Transverse colon (tissue), 4 donors: Measurements from ENCODE around the gene PIGU. TPM values are rescaled to one million over a fixed set of nuclear protein-coding genes. Genes with fewer than 3 reads are reported as not detected.

Source experiments
- DNase-seq: peaks from one replicate; pipeline ENCODE4 v3.0.0-alpha.2; 2019
- H3K27ac ChIP-seq, 4 donors: fragments of 200-600 bp; sonication (generic); 2 replicates each; pipeline ENCODE4 v1.5.1; 2016 to 2018; ENCODE audit warnings: inconsistent platforms in 4 of 4
- H3K27me3 ChIP-seq: fragments of 200-600 bp; sonication (generic); 2 replicates; pipeline ENCODE4 v1.5.1; 2017; ENCODE audit warnings: inconsistent platforms
- H3K36me3 ChIP-seq, 4 donors: fragments of 200-600 bp; sonication (generic); 2 replicates each; pipeline ENCODE4 v1.5.1; 2017 to 2019; ENCODE audit warnings: inconsistent platforms in 4 of 4
- H3K4me1 ChIP-seq, 4 donors: fragments of 200-600 bp; sonication (generic); 2 replicates each; pipeline ENCODE4 v1.5.1; 2017 to 2020; ENCODE audit warnings: inconsistent platforms in 4 of 4
- H3K4me3 ChIP-seq, 4 donors: fragments of 200-600 bp; sonication (generic); 1 replicate in 1 of 4; 2 replicates in 3 of 4; pipeline versions ENCODE4 v1.5.1 to v1.6.1; 2017 to 2019; ENCODE audit warnings: inconsistent platforms in 4 of 4
- H3K9me3 ChIP-seq, 2 donors: fragments of 200-600 bp; sonication (generic); 2 replicates each; pipeline ENCODE4 v1.5.1; 2017 to 2019; ENCODE audit warnings: inconsistent platforms in 2 of 2
- EP300 ChIP-seq: sonication (generic); formaldehyde crosslinking; IDR thresholded peaks from one replicate; pipeline ENCODE4 v1.6.1; 2017; ENCODE audit warnings: antibody characterized with exemption, low read depth
- POLR2A ChIP-seq: fragments of 450-650 bp; IDR thresholded peaks from one replicate; pipeline ENCODE4 v1.6.1; 2016; ENCODE audit warnings: antibody characterized with exemption, mild to moderate bottlenecking, moderate library complexity
- POLR2AphosphoS5 ChIP-seq, 3 donors: sonication (generic); formaldehyde crosslinking; IDR thresholded peaks; one replicate each; pipeline ENCODE4 v1.6.1; 2016; ENCODE audit warnings: antibody characterized with exemption in 3 of 3
- WGBS, 2 donors: methylation state at CpG; one replicate each; pipeline ENCODE4 v1.1.5; 2018; ENCODE audit warnings: low coverage in 1 of 2; 5-methylcytosine and 5-hydroxymethylcytosine counted together
- in situ Hi-C, 4 donors: fragments of 200-750 bp; cut with MboI; loops; one replicate each; pipeline versions ENCODE4 v1.15.0 to v1.15.1; 2017; ENCODE audit warnings: low sequenced_read_pairs in 3 of 4, low pct_ligation_motif_present in 1 of 4, low pct_unique_long_range_greater_than_20kb in 1 of 4
- intact Hi-C: fragments of 100-400 bp; cut with DNase I; formaldehyde crosslinking; loops from one replicate; pipeline ENCODE4 v1.15.1; 2023; ENCODE audit warnings: low total_unique reads
- total RNA-seq, 4 donors: library from RNA; depleted of rRNA; stranded (reverse); fragments of >200 nt; gene quantifications; one replicate each; pipeline ENCODE4 v1.1.0, GENCODE V29; 2016
- TF ChIP-seq, protein P1 (sequence below), 5 experiments: fragments of 200-600 bp in 3 of 5; fragments of 450-650 bp in 2 of 5; sonication (generic) in 3 of 5; IDR thresholded peaks; 1 replicate in 2 of 5; 2 replicates in 3 of 5; pipeline ENCODE4 v1.5.1; 2016 to 2017; ENCODE audit warnings: antibody characterized with exemption in 5 of 5, inconsistent platforms in 3 of 5, mild to moderate bottlenecking in 2 of 5, moderate library complexity in 1 of 5

Gene PIGU
- total RNA-seq, 4 donors from 2014 or later, result 4.1 to 28.7 (median 16.8) TPM

DNA sequence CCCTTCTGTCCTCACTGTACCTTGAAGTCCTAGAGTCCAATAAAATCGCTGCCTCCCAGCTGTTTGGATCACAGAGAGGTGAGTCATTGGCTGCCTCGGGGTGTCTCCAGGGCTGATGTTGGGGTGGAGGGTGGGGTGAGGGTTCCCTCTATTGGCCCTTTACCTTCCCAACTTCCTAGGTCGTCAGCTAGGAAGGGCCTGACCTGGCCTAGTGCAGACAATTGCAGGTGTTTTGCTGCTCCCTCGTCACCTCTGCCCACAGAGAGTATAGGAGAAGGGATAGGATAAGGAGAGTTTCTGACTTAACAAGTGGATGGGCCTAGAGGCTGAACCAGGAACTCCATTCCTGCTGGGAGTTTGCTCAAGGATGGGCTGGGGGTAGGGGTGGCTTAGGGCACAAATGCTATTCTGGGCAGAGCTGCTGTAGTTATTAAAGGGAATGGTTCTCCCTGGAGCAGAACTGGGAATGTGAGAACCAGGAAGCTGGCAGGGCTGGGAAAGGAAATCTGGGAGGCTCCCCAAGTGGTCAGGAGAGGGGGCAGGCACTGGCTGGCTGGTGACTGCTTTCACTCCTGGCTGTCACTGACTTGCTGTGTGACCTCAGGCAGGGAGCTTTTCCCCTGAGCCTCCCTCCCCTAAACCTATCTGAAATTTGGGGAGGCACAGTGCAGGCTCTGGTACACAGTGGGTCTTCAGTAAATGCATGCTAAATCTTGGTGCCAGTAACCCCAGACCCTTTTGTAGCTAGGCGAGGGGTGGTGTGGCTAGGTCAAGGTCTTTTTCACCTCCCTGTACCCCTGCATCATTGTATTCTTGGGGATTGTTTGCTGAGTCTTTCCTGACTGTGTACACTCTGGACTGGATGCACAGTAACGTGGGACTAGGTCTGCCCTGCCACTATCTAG is 28.8 kb upstream of the PIGU start:
- Histone ChIP-seq H3K4me3 (peak overlapping the region in 2 of 4 donors; percentile 69 to 80), H3K36me3 (no peaks in the 10 kb centered on the region), H3K27ac (peak overlapping the region; percentile 98 to 100 (median 100)), H3K4me1 (peaks cover 21 to 54% (median 45%) of the 10 kb centered on the region in 4 donors), H3K27me3 (no peaks in the 10 kb centered on the region), H3K9me3 (no peaks in the 10 kb centered on the region)
- WGBS, 2 donors, result 27 to 34% methylated on average over 3 to 6 of the region's 6 CpGs
- in situ Hi-C loops (loop anchor here in 3 of 4 donors (25.0 kb wide), 2 partner anchors 143 to 393 kb away; partner anchors contain the start of genes MAP1LC3A (in 2 of the 3) and AHCY (in 1 of the 3)), intact Hi-C loops (no loop called here)
- DNase-seq, result peak; percentile 67
- TF ChIP-seq, protein P1, sequence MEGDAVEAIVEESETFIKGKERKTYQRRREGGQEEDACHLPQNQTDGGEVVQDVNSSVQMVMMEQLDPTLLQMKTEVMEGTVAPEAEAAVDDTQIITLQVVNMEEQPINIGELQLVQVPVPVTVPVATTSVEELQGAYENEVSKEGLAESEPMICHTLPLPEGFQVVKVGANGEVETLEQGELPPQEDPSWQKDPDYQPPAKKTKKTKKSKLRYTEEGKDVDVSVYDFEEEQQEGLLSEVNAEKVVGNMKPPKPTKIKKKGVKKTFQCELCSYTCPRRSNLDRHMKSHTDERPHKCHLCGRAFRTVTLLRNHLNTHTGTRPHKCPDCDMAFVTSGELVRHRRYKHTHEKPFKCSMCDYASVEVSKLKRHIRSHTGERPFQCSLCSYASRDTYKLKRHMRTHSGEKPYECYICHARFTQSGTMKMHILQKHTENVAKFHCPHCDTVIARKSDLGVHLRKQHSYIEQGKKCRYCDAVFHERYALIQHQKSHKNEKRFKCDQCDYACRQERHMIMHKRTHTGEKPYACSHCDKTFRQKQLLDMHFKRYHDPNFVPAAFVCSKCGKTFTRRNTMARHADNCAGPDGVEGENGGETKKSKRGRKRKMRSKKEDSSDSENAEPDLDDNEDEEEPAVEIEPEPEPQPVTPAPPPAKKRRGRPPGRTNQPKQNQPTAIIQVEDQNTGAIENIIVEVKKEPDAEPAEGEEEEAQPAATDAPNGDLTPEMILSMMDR (IDR thresholded peaks at IDR 0.05), result peak; percentile 10 to 76 (median 26)
- TF ChIP-seq POLR2AphosphoS5 (IDR thresholded peaks at IDR 0.05) (peak in 1 of 3 donors; percentile 8), EP300 (no peak), POLR2A (peak; percentile 66)

DNA sequence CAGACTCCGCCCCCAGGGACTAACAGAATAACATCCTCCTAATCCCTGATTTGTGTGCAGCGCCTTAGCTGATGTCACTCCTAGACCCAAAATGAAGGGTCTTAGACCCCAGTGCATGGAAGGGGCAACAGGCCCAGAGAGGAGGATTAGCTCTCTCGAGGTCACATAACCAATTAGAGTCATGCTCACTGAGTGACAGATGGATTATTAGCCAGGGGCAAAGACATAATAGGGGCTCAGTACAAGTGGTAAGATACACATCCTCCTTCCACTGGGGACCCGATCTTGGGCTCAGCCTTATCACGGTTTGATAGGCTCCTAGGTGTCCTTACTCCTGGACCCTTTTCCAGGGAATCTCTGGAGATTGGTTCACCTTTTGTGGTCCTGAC is 28.1 kb upstream of the PIGU start:
- H3K27ac ChIP-seq, result peak overlapping the region; percentile 98 to 100 (median 100)
- WGBS, 2 donors, result 8 to 48% methylated on average over 2 to 5 of the region's 5 CpGs
- in situ Hi-C loops, result loop anchor here in 3 of 4 donors (25.0 kb wide), 2 partner anchors 143 to 393 kb away; partner anchors contain the start of genes MAP1LC3A (in 2 of the 3) and AHCY (in 1 of the 3)
- no peaks in the 10 kb centered on the region for H3K9me3 ChIP-seq
- intact Hi-C loops, result no loop called here
- TF ChIP-seq EP300 (no peak), POLR2AphosphoS5 (IDR thresholded peaks at IDR 0.05) (no peak), POLR2A (no peak)
- TF ChIP-seq, protein P1 (IDR thresholded peaks at IDR 0.05), result no peak
- no peaks in the 10 kb centered on the region for H3K36me3 ChIP-seq
- no peaks in the 10 kb centered on the region for H3K27me3 ChIP-seq
- H3K4me1 ChIP-seq, result peaks cover 16 to 47% (median 38%) of the 10 kb centered on the region in 4 donors
- peak overlapping the region; percentile 69 to 97 (median 78) for H3K4me3 ChIP-seq
- no peak for DNase-seq

DNA sequence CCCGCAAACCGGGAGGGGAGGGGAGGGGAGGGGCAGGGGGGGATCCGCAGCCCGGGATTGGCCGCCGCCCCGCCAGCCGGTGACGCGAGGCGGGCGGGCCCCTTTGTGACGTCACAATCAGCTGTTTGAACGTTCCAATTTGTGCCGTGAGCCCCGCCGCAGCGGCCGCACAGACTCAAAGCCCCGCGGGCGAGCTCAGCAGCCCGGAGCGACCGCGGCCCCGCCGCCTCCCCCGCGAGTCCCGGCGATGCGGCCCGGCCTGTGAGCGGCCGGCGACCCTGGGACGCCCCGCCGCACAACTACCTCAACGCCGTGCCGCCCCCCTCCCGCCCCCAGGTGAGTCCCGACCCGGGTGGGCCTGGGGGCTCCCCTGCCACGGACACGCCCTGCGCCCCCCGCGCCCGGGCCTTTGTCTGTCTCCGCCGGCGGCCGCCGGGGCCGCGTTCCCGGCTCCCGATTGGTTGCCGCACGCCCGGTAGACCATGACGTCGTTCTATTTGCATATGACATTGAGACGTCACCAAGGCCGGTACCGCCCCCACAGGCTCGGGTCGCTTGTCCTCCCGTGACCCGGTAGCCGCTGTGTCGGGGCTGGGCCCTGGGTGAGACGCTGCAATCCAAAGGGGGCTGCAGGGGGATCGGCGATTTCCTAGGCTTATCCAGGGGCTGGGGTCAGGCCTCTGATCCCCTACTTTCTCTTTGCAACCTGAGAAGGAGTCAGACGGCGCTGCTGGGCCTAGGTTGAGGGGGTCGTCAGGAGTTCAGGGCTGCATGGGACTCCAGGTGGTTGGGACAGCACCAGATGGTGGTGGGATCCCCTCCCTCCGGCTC is 27.5 kb upstream of the PIGU start, which contains the start of gene TP53INP2:
Gene TP53INP2 (plus strand): TSS at position 168 of the 831 bp plus-strand sequence. CDS start 4,396 bp downstream, outside the sequence.
- H3K27me3 ChIP-seq, result no peaks in the 10 kb centered on the region
- H3K4me1 ChIP-seq, result peaks cover 16 to 47% (median 38%) of the 10 kb centered on the region in 4 donors
- peak within 1 kb of the TSS; percentile 98 to 100 (median 100) for H3K27ac ChIP-seq
- H3K4me3 ChIP-seq, result peak within 1 kb of the TSS; percentile 69 to 97 (median 78)
- 2% methylated on average over 37 of the region's 82 CpGs; no CpG with 5 or more reads in 1 of the 2 donors for WGBS, 2 donors
- peak; percentile 96 for DNase-seq
- H3K9me3 ChIP-seq, result no peaks in the 10 kb centered on the region
- intact Hi-C loops, result no loop called here
- in situ Hi-C loops, result loop anchor here in 3 of 4 donors (25.0 kb wide), 2 partner anchors 142 to 392 kb away; partner anchors contain the start of genes MAP1LC3A (in 2 of the 3) and AHCY (in 1 of the 3)
- H3K36me3 ChIP-seq, result no peaks in the 10 kb centered on the region
- TF ChIP-seq EP300 (no peak), POLR2A (peak; percentile 53), POLR2AphosphoS5 (IDR thresholded peaks at IDR 0.05) (peak; percentile 29 to 89 (median 87))

DNA sequence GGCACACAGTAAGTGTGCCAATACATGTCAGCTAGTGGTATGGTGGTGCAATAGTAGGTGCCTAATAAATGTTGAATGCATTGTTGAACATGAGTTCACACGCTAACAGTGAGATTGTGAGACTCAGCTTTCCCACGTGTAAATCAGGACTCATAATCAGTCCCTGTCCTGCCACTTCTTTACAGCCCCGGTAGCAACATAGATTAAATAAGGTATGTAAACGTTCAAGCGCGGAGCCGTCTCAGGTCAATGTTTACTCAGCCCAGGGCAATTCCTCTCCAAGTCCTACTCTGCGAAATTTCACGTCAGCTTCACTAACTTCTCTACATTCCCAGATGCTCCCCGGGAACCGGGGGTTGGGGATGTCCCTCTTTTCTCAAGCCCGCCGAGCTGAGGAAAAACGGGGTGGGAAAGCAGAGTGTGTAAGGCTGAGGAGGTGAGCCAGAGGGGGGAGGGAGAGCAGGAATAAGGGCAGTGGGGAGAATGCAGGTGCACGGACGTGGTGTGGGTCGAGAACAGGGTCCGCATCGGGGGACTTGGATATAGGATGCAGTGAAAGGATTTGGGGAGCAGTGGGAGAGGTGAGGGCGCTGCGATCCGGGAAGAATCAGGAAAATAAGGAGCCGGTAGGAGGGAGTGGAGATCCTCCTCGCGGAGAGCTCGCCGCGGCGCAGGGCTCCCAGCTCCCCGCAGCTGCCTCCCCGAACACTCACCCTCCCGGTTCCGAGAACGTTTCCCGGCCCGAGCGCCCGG is 26.7 kb upstream of the PIGU start:
- no peak for TF ChIP-seq EP300
- TF ChIP-seq, protein P1 (IDR thresholded peaks at IDR 0.05), result peak in 2 of 5 experiments; percentile 12 to 21
- TF ChIP-seq POLR2AphosphoS5 (IDR thresholded peaks at IDR 0.05), result peak in 1 of 3 donors; percentile 80
- TF ChIP-seq POLR2A, result peak; percentile 66
- Histone ChIP-seq H3K27me3 (no peaks in the 10 kb centered on the region), H3K27ac (peak overlapping the region; percentile 98 to 100 (median 100)), H3K36me3 (no peaks in the 10 kb centered on the region), H3K4me3 (peak overlapping the region; percentile 69 to 97 (median 78)), H3K9me3 (no peaks in the 10 kb centered on the region), H3K4me1 (peaks cover 16 to 43% (median 34%) of the 10 kb centered on the region in 4 donors)
- intact Hi-C loops (no loop called here), in situ Hi-C loops (loop anchor here in 3 of 4 donors (25.0 kb wide), 2 partner anchors 141 to 391 kb away; partner anchors contain the start of genes MAP1LC3A (in 2 of the 3) and AHCY (in 1 of the 3))
- DNase-seq, result peak; percentile 58
- 1 to 2% methylated on average over 13 to 32 of the region's 38 CpGs for WGBS, 2 donors
